GM12873 (cell line): ENCODE data around the gene KIF22.

Experiments used
- TF ChIP-seq, protein P1 (sequence below): IDR thresholded peaks from 2 replicates; pipeline ENCODE4 v1.5.1; 2012; ENCODE audit warnings: low read depth, mild to moderate bottlenecking, moderate library complexity, low read length, control low read depth; ENCODE audit not compliant: insufficient read depth; ENCODE audit errors: missing control alignments

KIF22 gene

DNA sequence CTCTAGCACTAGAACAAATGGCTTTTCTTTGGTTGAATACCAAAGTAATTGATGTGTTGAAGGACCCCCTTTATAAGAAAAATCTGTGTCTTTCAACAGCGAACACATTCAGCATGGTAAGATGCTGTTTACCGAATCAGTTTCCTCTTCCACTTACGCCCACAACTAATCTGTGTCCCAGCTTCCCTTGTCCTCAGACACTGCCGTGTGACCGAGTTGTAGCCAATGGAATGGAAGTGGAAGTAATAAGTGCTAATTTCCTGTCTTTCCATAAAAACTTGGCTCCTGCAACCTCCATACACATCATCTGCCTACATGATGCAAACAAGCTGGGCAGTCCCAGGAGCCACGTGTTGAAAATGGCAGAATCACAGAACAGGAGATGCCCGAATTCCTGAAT lies 62.1 kb downstream of the KIF22 start:
- TF ChIP-seq, protein P1, sequence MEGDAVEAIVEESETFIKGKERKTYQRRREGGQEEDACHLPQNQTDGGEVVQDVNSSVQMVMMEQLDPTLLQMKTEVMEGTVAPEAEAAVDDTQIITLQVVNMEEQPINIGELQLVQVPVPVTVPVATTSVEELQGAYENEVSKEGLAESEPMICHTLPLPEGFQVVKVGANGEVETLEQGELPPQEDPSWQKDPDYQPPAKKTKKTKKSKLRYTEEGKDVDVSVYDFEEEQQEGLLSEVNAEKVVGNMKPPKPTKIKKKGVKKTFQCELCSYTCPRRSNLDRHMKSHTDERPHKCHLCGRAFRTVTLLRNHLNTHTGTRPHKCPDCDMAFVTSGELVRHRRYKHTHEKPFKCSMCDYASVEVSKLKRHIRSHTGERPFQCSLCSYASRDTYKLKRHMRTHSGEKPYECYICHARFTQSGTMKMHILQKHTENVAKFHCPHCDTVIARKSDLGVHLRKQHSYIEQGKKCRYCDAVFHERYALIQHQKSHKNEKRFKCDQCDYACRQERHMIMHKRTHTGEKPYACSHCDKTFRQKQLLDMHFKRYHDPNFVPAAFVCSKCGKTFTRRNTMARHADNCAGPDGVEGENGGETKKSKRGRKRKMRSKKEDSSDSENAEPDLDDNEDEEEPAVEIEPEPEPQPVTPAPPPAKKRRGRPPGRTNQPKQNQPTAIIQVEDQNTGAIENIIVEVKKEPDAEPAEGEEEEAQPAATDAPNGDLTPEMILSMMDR = no peak

DNA sequence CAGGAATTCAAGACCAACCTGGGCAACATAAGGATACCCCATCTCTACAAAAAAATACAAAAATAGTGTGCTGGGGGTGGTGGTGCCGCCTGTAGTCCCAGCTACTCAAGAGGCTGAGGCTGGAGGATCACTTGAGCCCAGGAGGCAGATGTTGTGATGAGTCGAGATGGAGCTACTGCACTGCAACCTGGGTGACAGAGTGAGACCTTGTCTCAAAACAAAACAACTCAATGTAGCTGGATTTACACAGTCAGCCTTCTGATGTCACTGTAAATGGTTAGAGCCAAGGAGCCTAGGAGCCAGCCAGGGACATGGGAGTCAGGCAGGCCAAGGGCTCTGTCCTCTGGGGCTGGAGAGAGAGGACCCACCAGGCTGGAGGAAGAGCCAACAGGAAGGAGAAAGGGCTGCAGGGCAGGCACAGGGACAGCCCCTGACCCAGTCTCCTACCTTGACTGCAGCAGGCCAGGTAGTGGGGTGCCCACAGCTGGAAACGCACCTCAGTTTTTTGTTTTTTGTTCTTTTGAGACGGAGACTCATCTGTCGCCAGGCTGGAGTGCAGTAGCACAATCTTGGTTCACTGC lies 64.1 kb downstream of the KIF22 start:
- TF ChIP-seq, protein P1 = no peak
